NCI-H2196 (cell line): ENCODE measurements around the gene WNK2.

ENCODE experiments used
- DNase-seq: peaks from one replicate; lab custom pipeline; 2025; ENCODE audit not compliant: unreplicated experiment; lab: John Stamatoyannopoulos, UW

WNK2 gene

GRCh38 chr9:93212409-93212808 lies 28.5 kb downstream of the WNK2 start:
- DNase-seq = no peak

- DNase-seq = no peak
Measured at GRCh38 chr9:93216073-93216365, 32.1 kb downstream of the WNK2 start.

- no peak for DNase-seq
Measured at GRCh38 chr9:93217706-93218105, 33.8 kb downstream of the WNK2 start.

- no peak for DNase-seq
Measured at GRCh38 chr9:93218161-93218560, 34.2 kb downstream of the WNK2 start.

GRCh38 chr9:93218671-93219420 lies 34.9 kb downstream of the WNK2 start:
- no peak for DNase-seq

- DNase-seq = no peak
Measured at GRCh38 chr9:93219692-93220091, 35.8 kb downstream of the WNK2 start.

GRCh38 chr9:93220627-93221026 lies 36.7 kb downstream of the WNK2 start:
- no peak for DNase-seq

- no peak for DNase-seq
Measured at GRCh38 chr9:93221044-93221443, 37.1 kb downstream of the WNK2 start.

- DNase-seq = no peak
Measured at GRCh38 chr9:93222890-93223259, 38.9 kb downstream of the WNK2 start.

GRCh38 chr9:93223260-93224180 lies 39.6 kb downstream of the WNK2 start:
- peak; percentile 84 for DNase-seq

- peak; percentile 44 for DNase-seq
Measured at GRCh38 chr9:93224591-93224990, 40.7 kb downstream of the WNK2 start.

- no peak for DNase-seq
Measured at GRCh38 chr9:93225417-93225816, 41.5 kb downstream of the WNK2 start.

- no peak for DNase-seq
Measured at GRCh38 chr9:93225892-93226291, 42.0 kb downstream of the WNK2 start.

GRCh38 chr9:93226819-93227218 lies 42.9 kb downstream of the WNK2 start:
- DNase-seq = no peak

- no peak for DNase-seq
Measured at GRCh38 chr9:93228030-93228429, 44.1 kb downstream of the WNK2 start.

- DNase-seq = no peak
Measured at GRCh38 chr9:93228453-93228852, 44.5 kb downstream of the WNK2 start.

GRCh38 chr9:93229636-93230035 lies 45.7 kb downstream of the WNK2 start:
- no peak for DNase-seq

GRCh38 chr9:93230185-93230584 lies 46.2 kb downstream of the WNK2 start:
- DNase-seq = no peak

- no peak for DNase-seq
Measured at GRCh38 chr9:93230601-93231000, 46.7 kb downstream of the WNK2 start.

- DNase-seq = peak; percentile 60
Measured at GRCh38 chr9:93231121-93231694, 47.3 kb downstream of the WNK2 start.

- DNase-seq = no peak
Measured at GRCh38 chr9:93231716-93232115, 47.8 kb downstream of the WNK2 start.

- peak; percentile 58 for DNase-seq
Measured at GRCh38 chr9:93232388-93232960, 48.5 kb downstream of the WNK2 start.
